Activated naive CD4-positive, alpha-beta T cell (primary cell): ENCODE measurements around the gene YJU2.
"Not testable (repeated sequence)": the region's sequence is repeated elsewhere in the genome, so short reads cannot be mapped to it uniquely, and the experiment has no call there.

Experiments used
- DNase-seq, 4 experiments: peaks; one replicate each; lab custom pipeline; 2025; lab: John Stamatoyannopoulos, UW

Gene YJU2

GRCh38 chr19:4267901-4268815, 21.3 kb downstream of the YJU2 start:
- DNase-seq, result no peak

GRCh38 chr19:4268816-4269430, 22.0 kb downstream of the YJU2 start:
- no peak for DNase-seq

- no peak for DNase-seq
Observed at GRCh38 chr19:4272894-4273293, 26.0 kb downstream of the YJU2 start.

- not testable (repeated sequence) for DNase-seq
Observed at GRCh38 chr19:4274321-4274686, 27.4 kb downstream of the YJU2 start.

- DNase-seq, result no peak
Observed at GRCh38 chr19:4277191-4277696, 30.4 kb downstream of the YJU2 start.

GRCh38 chr19:4278010-4278409, 31.1 kb downstream of the YJU2 start:
- no peak for DNase-seq

- DNase-seq, result no peak
Observed at GRCh38 chr19:4278419-4279266, 31.8 kb downstream of the YJU2 start, which contains the start of gene SHD. TSS of gene SHD (plus strand) at chr19:4279266. CDS start at chr19:4280064, 798 bp downstream.

- no peak for DNase-seq
Observed at GRCh38 chr19:4279267-4279529, 32.3 kb downstream of the YJU2 start.

- no peak for DNase-seq
Observed at GRCh38 chr19:4279530-4280422, 32.9 kb downstream of the YJU2 start.

GRCh38 chr19:4284176-4284958, 37.5 kb downstream of the YJU2 start:
- no peak for DNase-seq

GRCh38 chr19:4284974-4285373, 38.1 kb downstream of the YJU2 start:
- no peak for DNase-seq

GRCh38 chr19:4286141-4286540, 39.3 kb downstream of the YJU2 start:
- DNase-seq, result not testable (repeated sequence)

- no peak for DNase-seq
Observed at GRCh38 chr19:4288091-4288777, 41.4 kb downstream of the YJU2 start.

GRCh38 chr19:4291184-4291732, 44.4 kb downstream of the YJU2 start:
- DNase-seq, result no peak

- DNase-seq, result no peak
Observed at GRCh38 chr19:4292515-4292914, 45.6 kb downstream of the YJU2 start.

- no peak for DNase-seq
Observed at GRCh38 chr19:4294389-4294788, 47.5 kb downstream of the YJU2 start.

- no peak for DNase-seq
Observed at GRCh38 chr19:4295972-4296771, 49.3 kb downstream of the YJU2 start.

GRCh38 chr19:4297901-4298809, 51.3 kb downstream of the YJU2 start:
- no peak for DNase-seq
